PC-9 (cell line): ENCODE results near the gene AMBRA1.

Source experiments
- CTCF ChIP-seq: fragments of 200-600 bp; sonication (generic); conservative IDR thresholded peaks from 2 replicates; pipeline ENCODE4 v1.6.1; 2017; ENCODE audit warnings: mixed run types, antibody characterized with exemption, mild to moderate bottlenecking, moderate library complexity
- EZH2 ChIP-seq: fragments of 200-600 bp; sonication (generic); IDR thresholded peaks from 2 replicates; pipeline ENCODE4 v1.8.0; 2017; ENCODE audit warnings: antibody characterized with exemption, low read depth

GRCh38 chr11:46369458-46370152, 224.2 kb downstream of the AMBRA1 start:
- TF ChIP-seq EZH2 (no peak), CTCF (peak; percentile 95)
